NCI-H2081 (cell line): Measurements from ENCODE around the gene FBXL16.

Experiments used
- DNase-seq, 2 experiments: peaks; one replicate each; lab custom pipeline; 2025; lab: John Stamatoyannopoulos, UW

Gene FBXL16

DNA sequence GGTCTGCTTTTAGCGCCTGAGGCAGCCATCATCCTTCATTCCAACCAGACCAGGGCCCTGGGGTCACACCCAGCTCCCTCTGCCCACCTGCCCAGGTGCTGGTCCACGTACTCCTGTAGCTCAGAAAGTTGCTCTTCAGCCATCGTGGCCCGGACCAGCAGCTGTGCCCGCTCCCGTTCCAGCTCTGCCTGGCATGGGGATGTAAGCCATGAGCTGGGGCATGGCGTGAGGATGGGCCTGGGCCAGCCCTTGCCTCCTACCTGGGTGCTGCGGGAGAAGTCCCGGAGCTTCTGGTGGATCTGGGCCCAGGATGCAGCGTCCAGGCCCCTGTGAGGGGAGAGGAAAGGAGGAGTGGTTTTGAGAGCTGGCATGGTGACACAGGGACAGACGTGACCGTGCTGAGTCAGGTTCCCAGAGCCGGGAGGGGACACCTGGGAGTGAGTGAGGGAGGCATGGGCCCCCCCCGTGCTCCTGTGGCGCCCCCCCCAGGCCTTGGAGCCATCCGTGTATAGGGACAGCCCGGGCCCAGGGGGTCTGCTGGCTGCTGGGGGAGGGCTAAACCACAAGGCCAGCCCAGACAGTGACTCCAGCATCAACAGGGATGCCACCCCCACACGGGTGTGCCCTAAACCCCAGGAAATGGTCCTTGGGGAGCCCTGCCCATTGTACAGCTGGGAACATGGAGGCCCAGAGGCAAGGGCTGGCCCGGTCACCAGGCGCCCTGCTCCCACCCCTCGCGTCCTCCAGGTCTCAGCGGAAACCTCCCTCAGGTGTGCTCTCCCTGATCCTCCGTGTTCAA, 17.4 kb upstream of the FBXL16 start:
- no peak for DNase-seq

DNA sequence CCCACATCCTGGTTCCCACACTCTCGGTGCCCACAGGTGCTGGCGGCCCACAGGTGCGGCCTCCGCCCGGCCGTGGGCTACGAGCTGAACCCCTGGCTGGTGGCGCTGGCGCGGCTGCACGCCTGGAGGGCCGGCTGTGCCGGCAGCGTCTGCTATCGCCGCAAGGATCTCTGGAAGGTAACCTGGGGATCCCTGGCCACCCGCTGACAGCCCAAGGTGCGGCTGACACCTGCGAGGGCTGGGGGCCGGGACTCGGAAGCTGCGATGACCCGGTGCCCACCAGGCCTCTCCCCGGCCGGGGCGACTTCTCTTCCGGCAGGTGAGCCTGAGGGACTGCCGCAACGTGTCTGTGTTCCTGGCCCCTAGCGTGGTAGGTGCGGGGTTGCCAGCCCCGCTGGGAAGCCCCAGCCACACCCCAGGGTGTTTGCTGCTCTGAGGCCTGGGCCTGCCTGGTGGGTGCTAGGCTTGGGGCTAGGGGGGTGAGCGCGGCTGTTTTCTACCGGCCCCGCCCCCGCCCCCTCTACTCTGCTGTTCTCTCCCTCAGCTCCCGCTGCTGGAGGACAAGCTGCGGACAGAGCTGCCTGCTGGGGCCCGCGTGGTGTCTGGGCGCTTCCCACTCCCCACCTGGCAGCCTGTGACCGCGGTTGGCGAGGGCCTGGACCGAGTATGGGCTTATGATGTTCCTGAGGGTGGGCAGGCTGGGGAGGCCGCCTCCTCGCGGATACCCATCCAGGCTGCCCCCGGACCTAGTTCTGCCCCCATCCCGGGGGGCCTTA, 16.4 kb upstream of the FBXL16 start:
- DNase-seq = peak in 1 of 2 experiments; percentile 18

DNA sequence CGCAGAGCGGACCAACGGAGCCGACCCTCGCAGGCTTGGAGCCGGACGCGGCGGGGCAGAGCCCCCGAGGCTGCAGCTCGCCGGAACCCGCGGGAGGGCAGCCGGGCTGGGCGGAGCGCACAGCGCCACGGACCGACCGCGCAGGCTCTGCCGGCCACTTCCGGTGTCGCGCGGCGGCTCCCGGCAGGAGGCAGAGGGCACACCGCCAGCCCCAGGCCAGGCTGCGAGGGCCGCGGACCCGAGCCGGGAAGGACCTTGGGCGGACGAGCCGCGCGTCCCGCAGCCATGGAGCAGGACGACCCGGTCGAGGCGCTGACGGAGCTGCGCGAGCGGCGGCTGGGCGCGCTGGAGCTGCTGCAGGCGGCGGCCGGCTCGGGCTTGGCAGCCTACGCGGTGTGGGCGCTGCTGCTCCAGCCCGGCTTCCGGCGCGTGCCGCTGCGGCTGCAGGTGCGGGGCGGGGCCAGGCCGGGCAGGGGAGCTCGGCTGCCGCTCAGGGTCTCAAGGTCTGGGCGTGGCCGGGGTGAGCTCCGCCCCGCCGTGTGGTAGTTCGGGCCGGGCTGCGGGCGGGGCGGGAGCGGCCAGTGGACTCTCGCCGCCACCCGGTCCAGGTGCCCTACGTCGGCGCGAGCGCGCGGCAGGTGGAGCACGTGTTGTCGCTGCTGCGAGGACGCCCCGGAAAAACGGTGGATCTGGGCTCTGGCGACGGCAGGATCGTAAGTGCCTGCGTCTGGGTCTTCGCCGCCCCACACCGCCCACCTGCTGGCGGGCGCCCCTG, 15.6 kb upstream of the FBXL16 start, which contains the start of gene ANTKMT:
Gene ANTKMT, plus strand, starts transcription at position 157 of the 775 bp plus-strand sequence. Its CDS starts 129 bp downstream, at position 286.
- DNase-seq = peak; percentile 88 to 89

DNA sequence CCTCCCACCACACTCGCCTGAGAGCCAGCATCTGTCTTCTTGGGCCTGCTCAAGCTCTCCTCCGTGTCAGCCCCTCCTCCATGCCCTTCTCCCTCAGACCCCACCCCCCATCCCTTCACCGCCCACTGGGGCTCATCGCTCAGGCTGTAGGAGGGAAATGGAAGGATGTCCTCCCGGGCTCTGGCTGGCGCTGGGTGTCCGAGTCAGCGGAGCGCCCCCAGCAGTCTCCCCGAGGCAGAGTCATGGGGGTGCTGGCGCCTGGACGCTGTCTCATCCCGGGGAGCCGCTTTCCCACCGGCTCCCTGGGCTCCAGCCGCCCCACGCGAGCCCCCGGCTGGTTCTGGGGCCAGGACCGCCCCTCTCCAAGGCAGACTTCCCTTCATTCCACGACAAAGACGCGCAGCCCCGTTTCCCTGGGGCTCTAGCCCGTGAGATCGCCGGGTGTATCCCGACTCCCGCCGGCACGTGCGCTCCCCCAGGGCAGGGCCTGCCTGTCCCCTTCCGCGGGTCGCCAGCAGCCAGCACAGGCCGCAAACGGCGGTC, 14.9 kb upstream of the FBXL16 start:
- peak; percentile 65 to 74 for DNase-seq

DNA sequence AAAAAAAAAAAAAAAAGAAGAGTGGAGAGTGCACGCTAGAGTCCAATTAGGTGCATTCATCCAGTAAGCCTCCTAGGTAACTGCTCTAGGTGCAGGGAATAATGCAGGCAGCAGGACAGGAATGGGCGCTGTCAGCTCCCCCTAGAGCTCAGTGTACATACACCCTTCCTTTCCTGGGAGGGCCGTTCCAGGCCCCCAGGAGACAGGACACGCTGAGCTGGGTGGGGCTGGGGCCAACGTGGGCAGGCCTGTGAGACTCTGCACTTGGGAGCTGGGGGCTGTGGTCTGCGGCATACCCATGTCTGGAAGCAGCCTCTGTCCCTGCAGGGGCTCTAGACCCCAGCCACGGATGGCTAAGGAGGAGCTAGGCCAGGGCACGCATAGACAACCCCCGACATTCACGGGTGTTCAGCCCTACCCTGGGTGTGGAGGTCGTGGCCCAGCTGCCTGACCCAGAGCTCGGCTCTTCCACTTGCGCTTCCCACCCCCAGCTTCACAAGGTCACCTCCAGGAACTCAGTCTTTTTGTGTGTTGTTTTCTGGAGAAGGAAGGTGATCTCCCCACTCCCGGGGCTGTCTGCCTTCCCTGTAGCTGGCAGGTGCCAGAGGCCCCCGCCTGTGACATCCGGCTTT, 14.3 kb upstream of the FBXL16 start:
- DNase-seq = peak in 1 of 2 experiments; percentile 45

DNA sequence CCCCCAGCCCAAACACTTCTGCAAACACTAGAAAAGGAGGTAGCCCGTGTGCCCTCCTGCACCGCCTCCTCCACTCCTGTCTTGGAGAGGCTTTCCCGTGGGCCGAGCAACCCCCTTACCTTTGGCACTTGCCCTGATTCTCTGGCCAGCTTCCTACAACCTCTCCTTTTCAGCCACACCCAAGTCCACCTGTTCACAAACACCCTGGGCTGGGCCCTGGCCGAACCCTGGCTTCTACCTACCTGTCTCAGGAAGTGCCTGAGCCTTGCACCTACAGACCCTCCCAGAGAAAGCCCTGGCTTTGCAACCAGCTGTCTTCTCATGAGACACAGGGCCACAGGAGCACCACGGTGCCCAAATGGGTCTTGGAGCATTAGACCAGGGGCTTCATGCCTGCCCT, 13.3 kb upstream of the FBXL16 start:
- no peak for DNase-seq

DNA sequence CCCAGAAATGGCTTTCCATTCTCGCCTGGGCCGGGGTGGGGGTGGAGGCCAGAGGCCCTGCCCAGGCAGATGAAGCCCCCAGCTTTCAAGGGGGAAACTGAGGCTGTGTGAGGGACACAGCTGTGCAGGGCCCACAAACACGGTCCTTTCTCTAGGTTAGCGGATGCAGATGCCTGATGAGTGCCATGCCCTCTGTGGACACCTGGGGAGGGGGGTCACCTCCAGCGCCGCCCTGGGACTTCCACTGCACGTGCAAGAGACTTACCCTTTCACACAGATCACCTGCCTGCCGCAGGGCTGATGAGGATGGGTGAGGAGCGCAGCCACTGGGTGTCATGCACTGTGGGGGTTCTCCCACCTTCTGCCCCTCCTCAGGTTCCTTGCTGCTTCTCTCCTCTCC, 12.8 kb upstream of the FBXL16 start:
- no peak for DNase-seq

DNA sequence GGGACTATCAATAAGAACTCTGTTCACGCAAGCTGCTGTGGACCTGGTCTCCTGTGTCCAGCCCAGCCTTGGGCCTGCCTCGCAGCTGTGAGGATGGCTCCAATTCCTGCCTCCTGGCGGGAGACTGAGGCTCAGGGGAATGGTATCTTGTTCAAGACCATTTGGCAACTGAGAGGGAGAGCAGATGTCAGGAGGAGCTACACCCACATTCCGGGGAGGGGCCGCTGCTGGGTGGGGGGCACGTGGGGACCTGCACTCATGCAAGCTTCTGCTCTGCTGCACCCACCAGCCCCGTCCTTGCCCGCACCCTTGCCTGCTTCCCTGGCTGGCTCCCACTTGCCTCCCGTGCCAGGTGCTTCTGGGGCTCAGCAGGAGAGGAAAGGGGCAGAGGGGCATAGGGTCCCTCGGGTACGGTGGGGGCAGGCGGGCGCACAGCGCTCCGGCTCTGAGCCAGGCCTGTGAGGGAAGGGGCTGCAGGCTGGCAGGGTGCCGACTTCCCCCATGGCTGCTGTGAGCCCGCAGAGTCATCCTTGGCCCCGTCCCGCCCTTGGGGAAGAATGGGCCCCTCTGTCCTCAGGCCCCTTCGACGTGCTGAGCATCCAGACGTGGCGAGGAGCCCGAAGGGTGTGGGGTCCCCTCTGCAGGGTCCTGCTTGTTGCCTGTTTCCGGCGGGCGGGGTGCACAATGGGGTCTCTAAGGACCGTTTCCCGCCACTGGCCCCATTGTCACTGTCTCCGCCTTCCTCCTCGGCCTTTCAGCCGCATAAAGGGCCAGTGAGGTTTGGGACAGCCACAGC, 12.0 kb upstream of the FBXL16 start:
- no peak for DNase-seq

DNA sequence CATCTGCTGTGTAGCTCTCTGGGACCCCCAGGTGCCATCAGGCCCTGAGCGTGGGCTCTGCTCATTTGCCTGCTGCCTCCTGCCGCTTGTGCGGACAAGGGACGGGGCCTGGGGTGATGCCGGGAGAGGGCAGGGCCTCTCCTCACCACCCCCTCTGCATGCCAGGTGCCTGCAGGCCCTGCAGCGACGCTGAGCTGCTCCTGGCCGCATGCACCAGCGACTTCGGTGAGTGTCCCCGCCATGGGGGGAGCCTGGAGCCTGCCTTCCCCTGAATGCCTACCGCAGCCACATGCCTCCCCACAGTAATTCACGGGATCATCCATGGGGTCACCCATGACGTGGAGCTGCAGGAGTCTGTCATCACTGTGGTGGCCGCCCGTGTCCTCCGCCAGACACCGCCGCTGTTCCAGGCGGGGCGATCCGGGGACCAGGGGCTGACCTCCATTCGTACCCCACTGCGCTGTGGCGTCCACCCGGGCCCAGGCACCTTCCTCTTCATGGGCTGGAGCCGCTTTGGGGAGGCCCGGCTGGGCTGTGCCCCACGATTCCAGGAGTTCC, 11.2 kb upstream of the FBXL16 start:
- DNase-seq = no peak

DNA sequence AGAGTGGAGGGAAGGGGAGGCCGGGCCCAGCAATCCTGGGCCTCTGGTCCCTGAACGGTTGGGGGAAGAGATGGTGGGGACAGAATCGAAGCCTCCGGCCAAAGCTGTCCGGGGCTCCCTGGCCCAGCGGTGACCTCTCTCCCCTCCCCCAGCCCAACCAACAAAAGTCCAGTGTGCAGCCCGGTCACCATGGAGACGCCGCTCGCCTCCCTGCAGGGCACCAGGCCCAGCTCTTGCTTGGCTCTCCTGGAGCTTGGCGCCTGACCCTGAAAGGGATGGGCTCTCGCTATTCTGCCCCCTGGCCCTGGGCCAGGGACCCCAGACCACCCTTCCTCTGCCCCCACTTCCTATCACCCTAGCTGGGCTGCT, 10.6 kb upstream of the FBXL16 start:
- no peak for DNase-seq

DNA sequence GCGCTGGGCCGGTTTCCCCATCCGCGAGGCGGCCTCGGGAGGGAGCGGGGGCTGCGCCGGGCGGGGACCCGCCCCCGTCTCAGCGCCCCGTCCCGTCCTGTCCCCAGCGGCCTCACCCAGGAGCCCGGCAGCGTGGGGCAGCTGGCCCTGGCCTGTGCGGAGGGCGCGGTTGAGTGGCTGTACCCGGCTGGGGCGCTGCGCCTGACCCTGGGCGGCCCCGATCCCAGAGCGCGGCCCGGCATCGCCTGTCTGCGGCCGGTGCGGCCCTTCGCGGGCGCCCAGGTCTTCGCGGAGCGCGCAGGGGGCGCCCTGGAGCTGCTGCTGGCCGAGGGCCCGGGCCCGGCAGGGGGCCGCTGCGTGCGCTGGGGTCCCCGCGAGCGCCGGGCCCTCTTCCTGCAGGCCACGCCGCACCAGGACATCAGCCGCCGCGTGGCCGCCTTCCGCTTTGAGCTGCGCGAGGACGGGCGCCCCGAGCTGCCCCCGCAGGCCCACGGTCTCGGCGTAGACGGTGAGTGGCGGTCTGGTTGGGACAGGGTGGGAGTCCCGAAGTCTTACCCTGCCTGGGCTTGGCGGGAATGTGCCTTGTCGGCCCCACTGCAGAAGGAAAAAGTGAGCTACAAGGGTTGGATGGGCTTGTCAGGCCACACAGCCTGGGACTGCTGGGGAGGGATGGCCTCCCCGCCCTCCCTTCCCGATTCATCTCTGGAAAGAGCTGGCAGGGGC, 10.0 kb upstream of the FBXL16 start:
- no peak for DNase-seq

DNA sequence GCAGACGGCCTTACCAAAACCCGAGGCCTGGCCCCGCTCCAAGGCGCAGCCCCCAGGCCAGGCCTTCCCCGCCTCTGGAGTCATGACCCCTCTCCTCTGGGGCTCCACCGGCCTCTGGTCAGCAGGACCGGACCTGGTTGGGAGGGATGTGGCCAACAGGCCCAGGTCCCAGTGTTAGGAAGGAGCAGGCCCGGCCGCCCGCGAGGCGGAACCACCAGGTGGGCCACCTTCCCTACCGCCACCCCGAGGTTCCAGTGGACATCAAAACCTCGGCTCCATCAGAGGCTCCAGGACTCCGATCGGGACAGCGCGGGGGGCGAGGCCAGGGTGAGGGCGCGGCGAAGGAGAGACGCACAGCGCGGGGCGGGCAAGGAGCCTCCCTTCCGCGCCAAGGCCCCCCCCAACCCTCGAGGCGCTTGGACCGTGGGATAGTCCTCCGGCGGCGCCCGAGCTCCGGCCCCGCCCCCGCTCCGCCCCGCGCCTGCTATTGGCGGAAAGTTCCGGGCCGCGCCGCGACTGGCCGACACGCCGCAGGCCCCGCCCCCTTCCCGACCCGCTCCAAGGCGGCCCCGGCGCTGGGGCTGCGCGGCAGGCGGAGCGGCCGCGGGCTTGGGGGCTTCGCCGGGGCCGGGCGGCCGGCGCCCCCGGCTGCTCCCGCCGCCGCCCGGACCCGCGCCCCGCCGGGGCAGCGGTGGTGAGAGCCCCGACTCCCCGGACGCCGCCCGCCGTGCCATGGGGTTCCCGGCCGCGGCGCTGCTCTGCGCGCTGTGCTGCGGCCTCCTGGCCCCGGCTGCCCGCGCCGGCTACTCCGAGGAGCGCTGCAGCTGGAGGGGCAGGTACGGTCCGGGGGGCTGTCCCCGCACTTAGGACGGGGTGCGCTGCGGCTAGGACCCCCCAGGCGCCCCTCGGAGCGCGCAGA, 9.2 kb upstream of the FBXL16 start, which contains the start of gene METRN:
Gene METRN, plus strand, starts transcription at position 561 of the 919 bp plus-strand sequence. Its CDS starts 172 bp downstream, at position 733.
- DNase-seq = peak; percentile 71 to 75

DNA sequence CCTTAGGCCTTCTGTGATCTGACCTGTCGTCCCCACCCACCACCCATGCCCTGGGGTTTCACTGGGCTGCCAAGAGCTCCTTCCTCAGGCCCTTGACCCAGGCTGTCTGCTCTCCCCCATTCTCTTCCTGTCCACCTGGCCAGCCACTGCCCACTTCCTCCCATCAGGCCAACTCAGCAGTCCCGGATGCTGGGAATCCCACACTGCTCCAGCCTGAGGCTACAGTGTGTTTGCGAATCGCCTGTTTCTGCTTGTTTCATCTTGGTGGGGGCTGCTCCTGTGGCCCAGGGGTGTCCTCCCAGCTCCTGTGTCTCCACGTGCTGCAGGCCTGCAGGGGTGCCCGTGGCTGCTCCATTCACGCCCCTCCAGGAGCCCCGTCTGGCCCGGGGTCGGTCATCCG, 8.5 kb upstream of the FBXL16 start:
- no peak for DNase-seq

DNA sequence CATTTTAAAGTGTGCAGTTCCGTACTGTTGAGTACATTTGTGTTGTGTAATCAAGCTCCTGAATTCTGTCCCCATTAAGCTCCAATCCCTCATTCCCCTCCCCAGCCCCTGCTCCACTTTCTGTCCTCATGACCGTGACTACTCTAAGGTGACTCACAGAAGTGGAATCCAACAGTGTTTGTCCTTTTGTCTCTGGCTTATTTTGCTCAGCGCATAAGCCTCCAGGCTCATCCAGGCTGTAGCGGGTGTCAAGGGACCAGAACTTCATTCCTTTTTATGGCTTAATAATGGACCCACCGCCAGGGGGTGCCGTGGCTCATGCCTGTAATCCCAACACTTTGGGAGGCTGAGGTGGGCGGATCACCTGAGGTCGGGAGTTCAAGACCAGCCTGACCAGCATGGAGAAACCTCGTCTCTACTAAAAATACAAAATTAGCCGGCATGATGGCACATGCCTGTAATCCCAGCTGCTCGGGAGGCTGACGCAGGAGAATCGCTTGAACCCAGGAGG, 7.2 kb upstream of the FBXL16 start:
- DNase-seq = peak in 1 of 2 experiments; percentile 43

DNA sequence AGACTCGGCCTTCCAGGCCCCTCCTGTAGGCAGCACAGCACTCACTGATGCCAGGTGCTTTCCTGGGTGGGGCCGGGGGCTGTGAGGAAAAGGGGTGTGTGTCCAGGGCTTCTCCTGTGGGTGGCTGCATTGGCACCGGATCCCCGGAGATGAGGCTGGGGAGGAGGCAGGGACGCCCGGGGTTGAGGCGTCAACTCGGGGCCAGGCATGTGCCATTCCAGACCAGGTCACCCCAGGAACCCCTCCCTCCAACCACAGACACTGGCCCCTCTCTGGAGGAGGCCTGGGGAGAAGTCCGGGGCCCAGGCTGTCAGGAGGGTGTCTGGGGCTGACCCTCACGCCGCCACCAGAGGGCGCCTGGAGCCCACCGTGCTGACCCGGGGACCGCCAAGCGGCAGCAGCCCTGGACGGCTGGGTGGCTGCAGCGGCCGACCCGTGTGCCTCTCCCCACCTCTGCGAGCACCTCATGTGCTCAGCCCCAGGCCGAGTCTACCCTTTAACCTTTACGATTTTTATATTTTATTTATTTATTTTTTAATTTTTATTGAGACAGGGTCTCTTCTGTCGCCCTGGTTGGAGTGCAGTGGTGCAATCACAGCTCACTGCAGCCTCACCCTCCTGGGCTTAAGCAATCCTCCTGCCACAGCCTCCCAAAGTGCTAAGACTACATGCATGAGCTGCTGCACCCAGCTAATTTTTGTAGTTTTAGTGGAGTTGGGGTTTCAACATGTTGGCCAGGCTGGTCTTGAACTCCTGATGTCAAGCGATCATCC, 6.1 kb upstream of the FBXL16 start:
- peak; percentile 51 for DNase-seq

DNA sequence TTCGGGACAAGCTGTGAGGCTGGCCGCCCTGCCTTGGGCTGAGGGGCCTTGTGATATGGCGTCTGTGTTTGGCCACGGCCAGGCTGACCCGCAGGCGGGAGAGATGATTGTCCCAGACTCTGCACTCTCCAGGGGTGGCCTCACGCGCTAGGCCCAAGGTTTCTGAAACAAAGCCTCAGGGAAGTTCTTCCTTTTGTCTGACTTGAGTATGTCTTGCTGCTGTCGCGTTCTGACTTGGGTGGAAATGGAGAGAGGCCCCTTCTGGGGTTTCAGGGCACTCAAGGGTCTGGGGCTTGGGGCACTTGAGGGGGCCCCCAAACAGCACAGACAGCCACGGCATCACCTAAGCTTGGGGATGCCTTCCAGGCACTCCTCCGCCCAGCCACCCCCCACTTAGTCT, 5.5 kb upstream of the FBXL16 start:
- no peak for DNase-seq

DNA sequence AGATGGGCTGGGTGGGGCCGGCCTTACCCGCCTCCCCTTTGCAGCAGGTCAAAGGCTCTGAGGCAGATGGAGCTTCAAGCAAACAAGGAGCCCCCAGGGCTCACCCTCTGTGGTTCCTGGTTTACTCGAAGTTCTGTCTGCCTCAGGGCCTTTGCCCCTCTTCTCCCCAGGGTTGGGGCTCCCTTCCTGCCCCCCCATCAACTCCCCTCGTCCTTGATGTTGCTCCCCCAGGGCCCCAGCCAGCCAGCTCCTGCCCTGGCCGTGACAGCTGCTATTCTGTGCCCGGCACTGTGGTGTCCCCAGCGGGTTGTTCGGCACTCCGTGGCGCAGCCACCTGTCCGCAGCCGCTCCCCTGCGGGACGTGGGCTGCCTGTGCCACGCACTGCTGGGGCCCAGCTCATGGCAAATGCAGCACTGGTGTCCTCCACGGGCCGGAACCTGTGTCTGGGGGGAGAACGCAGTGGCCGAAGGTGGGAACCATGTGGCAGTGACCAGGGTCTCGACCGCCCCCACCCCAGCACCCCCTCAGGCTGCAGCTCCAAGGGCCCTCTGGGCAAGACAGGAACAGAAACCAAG, 5.0 kb upstream of the FBXL16 start:
- DNase-seq = no peak
